Activated naive CD4-positive, alpha-beta T cell (primary cell): ENCODE data around the gene MRPS14.

ENCODE experiments used
- DNase-seq, 4 experiments: peaks; one replicate each; lab custom pipeline; 2025; lab: John Stamatoyannopoulos, UW

The MRPS14 gene

DNA sequence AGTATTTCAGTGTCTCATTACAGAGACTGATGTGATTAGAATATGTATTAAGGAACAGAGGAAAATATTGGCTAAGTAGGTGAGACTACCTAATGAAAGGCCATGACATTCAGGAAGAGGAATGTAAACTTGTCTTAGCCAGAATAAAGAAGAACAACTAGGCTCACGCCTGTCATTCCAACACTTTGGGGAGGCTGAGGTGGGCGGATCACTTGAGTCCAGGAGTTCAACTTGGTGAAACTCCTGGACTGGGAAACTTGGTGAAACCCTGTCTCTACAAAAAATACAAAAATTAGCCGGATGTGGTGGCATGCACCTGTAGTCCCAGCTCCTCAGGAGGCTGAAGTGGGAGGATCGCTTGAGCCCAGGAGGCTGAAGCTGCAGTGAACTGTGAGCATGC lies 38.3 kb downstream of the MRPS14 start:
- DNase-seq, result no peak

DNA sequence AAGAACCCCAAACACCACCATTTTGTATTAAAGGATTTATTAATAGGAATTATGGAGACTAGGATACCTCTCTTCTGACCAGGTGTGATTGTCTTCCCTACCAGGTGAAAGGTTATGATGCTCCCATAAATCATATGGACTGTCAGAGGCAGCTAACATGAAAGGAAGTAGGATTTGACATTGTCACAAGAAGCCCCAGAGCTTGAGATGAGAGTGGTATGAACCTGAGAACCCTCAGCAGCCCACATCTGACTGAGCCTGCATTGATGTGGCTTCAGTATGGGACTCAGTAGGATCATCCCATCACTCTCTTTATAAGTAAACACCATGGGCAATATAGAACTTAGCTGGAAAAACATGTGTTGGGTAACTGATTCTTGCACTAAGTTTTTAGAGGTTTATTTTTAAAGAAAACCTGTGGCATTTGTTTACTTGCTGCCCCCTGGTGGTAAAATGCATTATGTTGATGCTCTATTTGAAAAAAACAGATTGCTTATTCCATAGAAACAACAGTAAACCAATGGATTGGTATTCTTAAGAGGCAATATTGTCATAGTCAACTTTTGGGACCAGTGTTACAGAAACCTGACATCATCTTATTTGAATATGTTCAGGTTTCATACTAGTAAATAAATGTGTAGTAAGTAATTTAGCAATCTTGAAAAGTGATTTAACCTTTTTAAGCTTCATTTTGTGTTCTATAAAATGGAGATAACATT lies 40.1 kb downstream of the MRPS14 start:
- no peak for DNase-seq

DNA sequence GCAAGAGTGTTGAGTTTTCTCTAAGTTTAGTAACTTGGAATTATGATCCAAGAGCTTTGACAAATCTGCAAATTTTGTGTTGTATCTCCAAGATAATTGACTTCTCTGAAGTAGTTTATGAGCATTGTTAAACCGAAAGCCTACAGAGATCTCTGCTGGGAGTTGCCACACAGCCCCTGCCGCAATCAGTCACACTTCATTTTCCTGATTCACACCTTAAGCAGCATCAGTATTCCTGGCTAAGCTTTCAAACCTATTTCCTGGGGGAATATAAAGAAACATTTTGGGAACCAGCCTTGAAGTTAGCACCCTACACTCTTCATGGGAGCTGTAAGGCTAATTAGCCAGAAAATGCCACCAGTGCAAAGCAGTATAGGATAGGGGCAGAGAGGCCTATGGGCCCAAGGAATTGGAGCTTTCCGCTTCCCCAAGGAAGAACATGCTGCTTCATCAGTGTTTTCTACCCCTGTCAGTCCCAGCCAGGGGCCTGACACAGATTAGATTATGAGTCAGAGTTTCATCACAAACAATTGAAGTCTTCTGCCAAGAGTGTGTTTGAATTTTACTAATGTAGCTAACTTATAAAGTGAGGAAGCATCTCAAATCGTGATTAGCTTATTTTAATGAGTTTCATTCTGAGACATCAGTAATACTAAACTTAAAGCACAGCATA lies 46.7 kb downstream of the MRPS14 start:
- DNase-seq, result no peak

DNA sequence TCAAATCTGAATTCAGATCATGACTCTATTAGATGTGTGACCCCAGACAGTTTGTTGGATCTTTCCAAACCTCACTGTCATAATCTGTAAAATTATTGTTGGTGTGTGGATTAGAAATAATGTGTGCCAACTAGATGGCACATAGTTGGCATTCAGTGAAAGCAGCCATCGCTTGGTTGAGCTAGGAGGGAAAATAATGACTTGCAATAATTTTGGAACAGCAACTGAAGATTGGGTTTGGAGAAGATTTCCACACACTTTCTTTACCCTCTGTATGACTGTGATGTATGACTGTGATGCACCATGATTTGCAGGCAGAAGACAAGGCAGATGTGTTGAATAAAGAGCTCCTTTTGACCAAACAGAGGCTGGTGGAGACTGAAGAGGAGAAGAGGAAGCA lies 47.5 kb downstream of the MRPS14 start:
- DNase-seq, result no peak

DNA sequence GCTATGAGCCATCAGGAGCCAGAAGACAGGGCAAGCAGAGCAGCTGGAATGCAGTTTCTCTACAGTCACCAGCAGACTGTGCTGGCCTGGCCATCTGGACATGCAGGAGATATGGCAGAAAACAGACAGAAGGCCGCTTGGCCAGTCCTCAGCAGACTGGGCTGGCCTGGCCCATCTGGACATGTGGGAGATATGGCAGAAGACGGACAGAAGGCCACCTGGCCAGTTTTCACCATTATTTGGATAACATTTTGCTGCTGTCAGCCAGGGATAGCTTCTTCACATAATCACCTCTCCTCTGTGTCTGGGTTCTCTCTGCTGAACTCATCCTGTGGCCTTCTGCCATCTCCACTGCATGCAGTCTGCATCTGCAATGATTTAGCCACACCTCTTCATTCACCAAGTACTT lies 48.5 kb downstream of the MRPS14 start:
- no peak for DNase-seq

DNA sequence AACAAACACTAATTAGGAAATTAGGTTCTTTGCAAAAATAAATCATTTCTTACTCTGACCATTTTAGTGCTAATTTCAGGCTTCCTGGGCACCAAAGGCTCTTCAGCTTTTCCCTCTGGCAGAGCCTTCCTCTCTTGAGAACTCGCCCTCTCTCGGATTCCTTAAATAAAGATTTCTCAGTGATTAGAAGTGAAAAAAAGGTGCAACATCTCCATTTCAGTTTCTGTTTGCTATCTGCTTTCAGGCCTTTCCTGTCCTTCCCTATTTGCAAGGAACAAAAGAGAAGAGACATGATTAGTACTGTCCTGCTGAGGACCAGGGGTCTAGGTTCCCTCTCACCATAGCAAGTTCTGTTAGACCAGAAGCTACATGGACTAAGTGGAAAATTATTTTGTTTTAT lies 51.3 kb downstream of the MRPS14 start:
- no peak for DNase-seq

DNA sequence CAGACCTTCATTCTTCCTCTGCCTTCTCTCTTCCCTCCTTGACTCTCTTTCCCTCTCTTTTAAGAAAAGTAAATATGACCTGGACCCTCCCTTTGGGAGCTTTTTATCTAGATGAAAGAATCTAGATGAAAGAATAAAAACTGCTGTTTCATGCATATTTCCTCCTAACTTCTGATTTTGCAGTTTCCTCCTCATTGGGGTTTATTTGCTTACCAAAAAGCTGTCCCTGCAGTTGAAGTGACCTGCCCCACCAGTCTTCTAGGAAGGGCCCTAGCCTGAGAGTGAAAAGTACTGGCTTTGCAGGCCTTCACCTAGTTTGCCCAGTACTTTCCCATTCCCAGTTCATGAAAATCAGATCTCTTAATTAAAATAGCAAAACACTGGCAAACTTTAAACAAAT lies 51.8 kb downstream of the MRPS14 start:
- DNase-seq, result no peak

DNA sequence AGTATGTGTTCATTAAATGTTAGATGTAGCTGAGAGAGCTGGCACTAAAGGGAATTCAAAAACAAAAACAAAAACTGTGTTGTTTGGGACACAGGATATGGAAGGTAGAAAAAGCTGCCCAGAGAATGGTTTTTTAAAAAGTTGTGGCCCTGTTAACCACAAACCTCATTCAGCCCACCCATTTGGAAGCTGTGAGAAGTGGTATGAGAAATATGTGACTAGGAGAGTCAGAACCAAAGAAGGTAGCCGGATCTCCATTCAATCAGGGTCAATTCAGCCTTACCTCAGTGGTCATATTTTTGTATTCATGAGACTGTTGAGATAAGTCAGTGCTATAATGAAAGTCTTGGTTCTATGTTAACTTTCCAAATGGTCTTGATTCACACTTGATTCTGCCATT lies 53.2 kb downstream of the MRPS14 start:
- no peak for DNase-seq

DNA sequence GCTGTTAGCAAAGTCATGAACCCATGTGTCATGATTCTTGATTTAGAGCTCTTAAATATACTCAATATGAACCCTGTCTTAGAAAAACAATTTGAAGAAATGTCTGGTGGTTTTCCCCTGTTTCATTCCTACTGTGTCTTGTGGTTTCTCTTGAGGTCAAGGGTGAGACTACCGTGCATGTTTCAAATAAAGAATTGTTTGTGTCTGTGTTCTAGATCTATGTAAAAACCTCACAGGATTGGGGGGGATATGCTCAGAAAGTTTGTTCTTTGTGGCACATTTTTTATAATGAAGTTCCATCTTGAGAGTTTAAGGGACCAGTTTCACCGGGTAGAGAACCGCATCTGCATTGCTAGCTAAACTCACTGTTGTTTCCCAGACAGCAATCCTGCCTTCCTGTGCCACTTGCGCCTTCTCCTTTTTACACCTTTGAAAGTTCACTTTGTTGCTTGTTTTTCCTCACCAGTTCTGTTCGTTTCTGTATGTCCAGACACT lies 54.4 kb downstream of the MRPS14 start:
- no peak for DNase-seq

DNA sequence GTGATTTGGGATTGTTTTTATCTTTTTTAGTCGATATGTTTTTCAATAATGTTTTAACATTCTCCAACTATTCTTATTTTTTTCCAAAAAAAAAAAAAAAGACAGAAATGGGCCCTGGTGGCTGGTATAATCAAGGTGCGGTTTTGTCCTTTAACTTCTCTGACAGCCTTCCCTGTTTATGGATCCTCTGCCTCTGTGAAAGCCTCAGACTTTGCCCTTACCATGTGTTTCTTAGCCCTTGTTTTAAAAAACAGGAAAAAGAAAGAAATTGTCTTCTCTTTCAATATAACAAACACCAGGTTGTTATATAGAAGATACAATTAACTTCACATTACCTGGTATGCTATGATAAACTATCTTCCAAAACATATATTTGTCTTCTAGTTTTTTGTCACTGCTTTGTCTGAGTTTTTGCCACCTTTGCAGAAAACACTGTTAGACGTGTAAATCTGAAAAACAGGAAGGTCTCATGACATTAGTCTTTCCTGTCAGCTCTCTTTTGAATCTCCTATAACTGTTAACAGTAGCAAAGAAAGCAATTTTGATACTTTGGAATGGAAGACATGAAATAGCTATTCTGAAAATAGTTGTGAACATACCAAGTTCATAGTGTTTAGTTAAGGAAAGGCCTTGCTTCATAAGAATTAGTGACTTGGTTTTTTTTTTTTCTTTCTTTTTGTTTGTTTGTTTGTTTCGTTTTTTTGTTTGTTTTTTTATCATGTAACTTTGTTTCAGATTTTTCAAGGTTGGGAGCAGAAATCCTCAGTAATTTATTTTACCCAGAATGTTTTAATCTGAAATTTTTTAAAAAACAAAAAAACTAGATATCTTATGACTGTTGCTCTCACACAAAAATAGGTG lies 55.1 kb downstream of the MRPS14 start:
- DNase-seq, result no peak

DNA sequence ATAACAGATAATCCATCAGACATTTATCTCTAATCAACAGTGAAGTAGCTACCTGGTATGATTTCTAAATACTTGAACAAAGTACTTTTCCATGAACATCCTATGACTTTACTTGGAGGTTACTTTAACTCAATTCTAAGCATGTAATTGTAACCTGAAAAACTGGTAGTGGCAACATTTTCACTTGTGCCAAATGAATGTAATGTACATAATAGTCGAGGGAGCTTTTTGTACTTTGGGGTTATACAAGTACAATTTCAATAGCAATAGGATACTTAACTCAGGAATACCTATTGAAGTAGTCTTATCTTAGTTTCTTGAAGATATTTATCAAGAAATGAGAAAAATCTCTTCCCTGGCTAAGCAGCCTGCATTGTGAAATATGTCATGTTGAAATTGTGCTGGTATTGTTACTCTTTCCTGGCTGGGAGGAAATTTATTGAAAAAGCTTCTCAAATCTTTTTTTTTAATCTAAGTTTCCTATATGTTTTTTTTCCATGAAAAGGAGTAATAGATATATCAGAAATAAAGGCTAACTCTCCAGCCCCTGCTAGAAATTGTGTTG lies 57.1 kb downstream of the MRPS14 start:
- no peak for DNase-seq

DNA sequence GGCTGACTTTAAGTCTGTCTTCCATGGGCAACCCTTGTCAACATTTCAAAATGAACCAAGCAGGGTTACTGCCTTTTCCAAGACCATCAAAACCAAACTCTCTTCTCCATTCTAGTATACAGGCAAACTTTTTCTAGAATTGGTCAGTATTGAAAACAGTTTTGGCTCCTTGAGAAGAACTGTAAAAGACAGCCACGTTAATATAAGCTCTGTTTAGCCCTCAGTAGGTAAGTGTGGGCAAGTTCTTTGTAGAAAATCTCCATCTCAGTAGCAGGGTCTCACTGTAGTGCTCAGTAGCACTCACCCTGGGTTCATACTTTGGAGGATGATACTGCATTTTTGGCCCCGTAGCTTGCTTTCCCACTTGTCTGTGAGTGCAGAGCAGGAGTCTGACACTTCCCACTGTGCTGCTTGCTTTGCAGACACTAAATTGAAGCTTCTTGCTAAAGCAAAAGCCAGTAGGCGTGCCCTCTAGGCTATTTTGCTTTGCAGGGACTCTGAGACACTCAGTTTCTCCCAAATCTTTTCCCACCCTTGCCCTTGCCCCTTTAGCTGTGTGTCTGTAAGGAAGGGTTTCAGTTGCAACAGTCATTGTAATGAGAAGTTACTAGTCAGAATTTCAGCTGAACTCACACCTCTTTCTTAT lies 57.7 kb downstream of the MRPS14 start:
- DNase-seq, result peak in 1 of 4 experiments; percentile 3

DNA sequence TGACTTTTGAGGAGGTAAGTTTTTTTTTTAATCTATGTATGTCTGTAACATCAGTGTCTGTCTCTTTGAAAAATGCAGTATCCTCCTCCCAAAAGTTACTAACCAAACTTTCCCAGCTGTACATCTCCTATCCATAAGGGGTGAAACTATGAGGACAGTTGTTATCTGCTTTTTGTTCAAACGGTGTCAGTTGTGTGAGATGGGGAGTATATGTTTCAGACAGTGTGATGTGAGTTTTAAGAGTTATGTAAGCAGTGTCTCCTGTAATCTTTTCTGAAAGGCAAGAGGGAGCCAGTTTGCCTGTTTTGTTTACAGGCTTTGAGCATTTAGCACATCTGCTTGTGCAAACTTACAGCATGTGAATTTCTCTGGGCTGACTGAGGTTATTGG lies 58.3 kb downstream of the MRPS14 start:
- DNase-seq, result no peak

DNA sequence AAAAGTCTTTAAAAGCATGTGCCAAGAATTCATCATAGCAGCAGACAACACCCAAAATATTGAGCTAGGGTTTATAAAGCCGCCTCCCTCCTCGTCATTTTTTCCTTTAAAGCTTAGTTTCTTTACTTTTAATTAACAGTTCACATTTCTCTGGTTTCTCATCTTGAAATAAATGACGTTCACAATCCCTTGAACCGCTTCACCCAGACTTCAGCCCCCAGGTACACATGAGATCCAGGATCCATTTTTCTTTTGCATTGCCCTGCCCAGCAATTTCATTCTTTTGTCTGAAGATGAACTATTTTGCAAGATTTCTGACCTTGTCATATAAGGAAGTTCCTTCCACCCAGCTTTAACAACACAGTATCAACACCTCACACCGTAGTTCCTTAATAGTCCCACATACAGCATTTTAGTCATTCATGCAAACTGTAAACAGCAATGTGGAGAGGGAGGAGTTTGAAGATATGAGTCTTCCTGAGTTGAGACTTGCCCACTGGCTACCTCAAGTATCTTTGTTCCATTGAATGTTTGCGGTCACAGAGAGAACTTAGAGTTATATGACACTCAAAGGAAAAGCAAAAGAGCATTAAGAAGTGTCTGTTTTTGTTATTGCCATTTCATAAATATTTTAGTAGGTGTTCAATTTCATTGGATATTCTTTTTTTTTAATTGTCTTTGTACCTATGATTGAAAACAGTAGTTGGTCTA lies 58.8 kb downstream of the MRPS14 start:
- DNase-seq, result no peak

DNA sequence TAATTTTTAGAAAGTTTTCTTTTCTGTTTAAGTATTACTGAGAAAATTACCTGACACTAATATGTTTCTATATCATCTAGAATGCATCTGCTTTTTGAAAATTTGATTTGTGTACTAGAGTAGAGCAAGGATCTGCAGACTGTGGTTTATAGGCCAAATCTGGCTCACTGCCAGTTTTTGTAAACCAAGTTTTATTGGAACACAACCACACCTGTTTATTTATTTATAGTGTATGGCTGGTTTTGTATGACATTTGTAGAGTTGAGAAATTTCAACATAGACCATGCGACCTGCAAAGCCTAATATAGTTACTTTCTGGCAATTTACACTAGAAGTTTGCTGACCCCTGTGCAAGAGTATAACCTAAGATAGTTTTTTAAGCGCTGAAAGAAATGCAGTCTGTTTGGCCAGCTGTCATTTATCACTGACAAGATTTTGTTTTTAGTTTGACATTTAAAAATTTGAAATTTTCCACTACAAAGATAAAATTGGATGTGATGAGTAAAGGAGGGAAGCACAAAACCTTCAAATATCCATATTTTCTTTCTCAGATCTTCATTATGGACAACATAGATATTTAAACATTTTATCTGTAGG lies 59.6 kb downstream of the MRPS14 start:
- no peak for DNase-seq
